ENCODE data around the gene ZNRF1.

GRCh38 chr16:75085556-75085955, 86.7 kb downstream of the ZNRF1 start:
- TF ChIP-seq CTCF (IDR thresholded peaks at IDR 0.05 in 8 of 11, conservative IDR thresholded peaks at IDR 0.05 in 3 of 11) (no peak), POLR2A (IDR thresholded peaks at IDR 0.05) (no peak)
